K562 (cell line): ENCODE results near the gene TUBB1. TPM values are rescaled to one million over a fixed set of nuclear protein-coding genes. Genes with fewer than 3 reads are reported as not detected.
A peak's percentile ranks its signal among the peaks of the same experiment; 100 is the strongest.

ENCODE experiments used
- GATAD2A ChIP-seq: fragments of 450-650 bp; IDR thresholded peaks from 2 replicates; pipeline ENCODE4 v1.6.1; 2017
- POLR2A ChIP-seq: fragments of 450-650 bp; conservative IDR thresholded peaks from 2 replicates; pipeline ENCODE4 v1.6.1; 2016
- POLR2H ChIP-seq: IDR thresholded peaks from 2 replicates; pipeline ENCODE4 v1.6.1; 2016; ENCODE audit warnings: missing genetic modification characterization, low read depth, mild to moderate bottlenecking, control low read depth, missing compliant biosample characterization, moderate library complexity
- RBFOX2 ChIP-seq: fragments of 200-400 bp; formaldehyde crosslinking; IDR thresholded peaks from 2 replicates; pipeline ENCODE4 v1.6.1; 2017; ENCODE audit warnings: low read depth, mild to moderate bottlenecking, low read length, moderate library complexity
- SMARCC2 ChIP-seq: fragments of 450-650 bp; IDR thresholded peaks from 2 replicates; pipeline ENCODE4 v1.6.1; 2017; ENCODE audit warnings: antibody characterized with exemption, moderate library complexity, mild to moderate bottlenecking, low read depth
- YY1 ChIP-seq, 3 experiments: IDR thresholded peaks; 2 replicates each; pipeline ENCODE4 v1.6.1; 2011; ENCODE audit warnings: low read length in 2 of 3, mild to moderate bottlenecking in 2 of 3, moderate library complexity in 2 of 3, borderline replicate concordance in 1 of 3, control low read depth in 1 of 3, low read depth in 1 of 3; ENCODE audit not compliant: insufficient read depth in 3 of 3, insufficient replicate concordance in 2 of 3, control insufficient read depth in 1 of 3, insufficient read length in 1 of 3; ENCODE audit errors: extremely low read depth in 1 of 3
- ZNF830 ChIP-seq: fragments of 250-450 bp; sonication (Bioruptor Pico); IDR thresholded peaks from 2 replicates; pipeline ENCODE4 v1.5.0; 2021; ENCODE audit warnings: mild to moderate bottlenecking
- polyA plus RNA-seq, 8 experiments: library from polyadenylated mRNA; depleted of rRNA in 4 of 8; stranded (reverse) in 5 of 8; unstranded in 3 of 8; fragments of >200 nt; fragmentation: Nextera tagmentation in 2 of 8; fragmentation: Illumina TruSeq in 1 of 8; extraction: Ambion mirVana in 2 of 8; extraction: Trizol in 1 of 8; gene quantifications; 2 replicates each; pipeline versions ENCODE4 v1.2.1 to v1.2.3, GENCODE V29; 2011 to 2014; ENCODE audit warnings: inconsistent platforms in 1 of 8, missing spikeins in 1 of 8
- total RNA-seq, 7 experiments: library from RNA; depleted of rRNA in 6 of 7; stranded (reverse); fragments of >200 nt in 6 of 7; fragmentation: Illumina TruSeq in 2 of 7; extraction: Trizol in 2 of 7; gene quantifications; 2 replicates each; pipeline versions ENCODE4 v1.2.1 to v1.2.3, GENCODE V29; 2011 to 2021; ENCODE audit warnings: low replicate concordance in 1 of 7
- TF ChIP-seq, protein P1 (sequence below): fragments of 450-650 bp; IDR thresholded peaks from 2 replicates; pipeline ENCODE4 v1.6.1; 2017; ENCODE audit warnings: antibody characterized with exemption, mild to moderate bottlenecking
- TF ChIP-seq, protein P2 (sequence below): fragments of 450-650 bp; IDR thresholded peaks from 2 replicates; pipeline ENCODE4 v1.6.1; 2014; ENCODE audit warnings: low read depth, mild to moderate bottlenecking, moderate library complexity, borderline replicate concordance
- TF ChIP-seq, protein P3 (sequence below): sonication (generic); formaldehyde crosslinking; IDR thresholded peaks from 2 replicates; pipeline ENCODE4 v1.8.1; 2023; ENCODE audit warnings: mild to moderate bottlenecking, missing genetic modification reagents
- TF ChIP-seq, protein P4 (sequence below), 2 experiments: fragments of 450-650 bp in 1 of 2; IDR thresholded peaks; 2 replicates each; pipeline ENCODE4 v1.6.1; 2011 to 2017; ENCODE audit warnings: low read depth in 2 of 2, antibody characterized with exemption in 1 of 2, borderline replicate concordance in 1 of 2, low read length in 1 of 2, mild to moderate bottlenecking in 1 of 2, mixed read lengths in 1 of 2; ENCODE audit not compliant: control insufficient read depth in 1 of 2

TUBB1 gene
- total and polyA plus RNA-seq, 9 of the 15 experiments (the other 6 are each of a cell fraction or from before 2014, with no cell fraction given): 1.5 to 3.9 (median 2.4) TPM

DNA sequence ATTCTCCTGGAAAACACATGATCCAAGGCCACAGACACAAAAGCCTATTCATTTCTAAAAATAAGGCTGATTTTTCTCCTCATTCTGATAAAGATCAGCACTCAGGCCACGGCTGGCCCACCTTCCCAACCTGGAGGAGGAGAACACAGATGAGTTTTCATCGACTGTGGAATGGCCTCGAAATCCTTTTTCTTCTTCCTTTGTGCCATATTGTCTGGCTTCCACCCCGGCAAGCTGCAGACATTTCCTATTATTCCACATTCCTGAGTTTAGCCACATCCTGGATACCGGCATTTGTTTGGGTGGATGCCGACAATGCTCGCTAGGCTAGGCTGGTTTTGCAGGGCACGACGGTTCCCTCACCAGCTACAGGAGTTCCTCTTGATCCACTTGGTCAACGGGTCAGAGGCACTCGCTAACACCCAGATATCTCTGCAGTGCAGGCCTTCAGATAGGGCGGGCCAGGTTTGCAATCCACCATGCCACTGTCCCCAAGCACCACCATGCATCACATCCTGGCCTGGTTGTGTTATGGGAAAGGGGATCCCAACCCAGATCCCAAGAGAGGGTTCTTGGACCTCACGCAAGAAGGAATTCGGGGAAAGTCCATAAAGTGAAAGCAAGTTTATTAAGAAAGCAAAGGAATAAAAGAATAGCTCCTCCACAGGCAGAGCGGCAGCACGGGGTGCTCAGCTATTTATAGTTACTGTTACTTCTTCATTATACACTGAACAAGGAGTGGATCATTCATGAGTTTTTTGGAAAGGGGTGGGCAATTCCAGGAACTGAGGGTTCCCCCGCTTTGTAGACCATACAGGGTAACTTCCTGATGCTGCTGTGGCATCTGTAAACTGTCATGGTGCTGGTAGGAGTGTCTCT, 8.0 kb upstream of the TUBB1 start (continued):
- TF ChIP-seq YY1 (IDR thresholded peaks at IDR 0.05; ENCODE audit: borderline replicate concordance in 1 of 3, control insufficient read depth in 1 of 3, extremely low read depth in 1 of 3, insufficient read depth in 3 of 3, insufficient read length in 1 of 3, insufficient replicate concordance in 2 of 3, low read depth in 1 of 3, low read length in 2 of 3): no peak
- TF ChIP-seq, protein P1, sequence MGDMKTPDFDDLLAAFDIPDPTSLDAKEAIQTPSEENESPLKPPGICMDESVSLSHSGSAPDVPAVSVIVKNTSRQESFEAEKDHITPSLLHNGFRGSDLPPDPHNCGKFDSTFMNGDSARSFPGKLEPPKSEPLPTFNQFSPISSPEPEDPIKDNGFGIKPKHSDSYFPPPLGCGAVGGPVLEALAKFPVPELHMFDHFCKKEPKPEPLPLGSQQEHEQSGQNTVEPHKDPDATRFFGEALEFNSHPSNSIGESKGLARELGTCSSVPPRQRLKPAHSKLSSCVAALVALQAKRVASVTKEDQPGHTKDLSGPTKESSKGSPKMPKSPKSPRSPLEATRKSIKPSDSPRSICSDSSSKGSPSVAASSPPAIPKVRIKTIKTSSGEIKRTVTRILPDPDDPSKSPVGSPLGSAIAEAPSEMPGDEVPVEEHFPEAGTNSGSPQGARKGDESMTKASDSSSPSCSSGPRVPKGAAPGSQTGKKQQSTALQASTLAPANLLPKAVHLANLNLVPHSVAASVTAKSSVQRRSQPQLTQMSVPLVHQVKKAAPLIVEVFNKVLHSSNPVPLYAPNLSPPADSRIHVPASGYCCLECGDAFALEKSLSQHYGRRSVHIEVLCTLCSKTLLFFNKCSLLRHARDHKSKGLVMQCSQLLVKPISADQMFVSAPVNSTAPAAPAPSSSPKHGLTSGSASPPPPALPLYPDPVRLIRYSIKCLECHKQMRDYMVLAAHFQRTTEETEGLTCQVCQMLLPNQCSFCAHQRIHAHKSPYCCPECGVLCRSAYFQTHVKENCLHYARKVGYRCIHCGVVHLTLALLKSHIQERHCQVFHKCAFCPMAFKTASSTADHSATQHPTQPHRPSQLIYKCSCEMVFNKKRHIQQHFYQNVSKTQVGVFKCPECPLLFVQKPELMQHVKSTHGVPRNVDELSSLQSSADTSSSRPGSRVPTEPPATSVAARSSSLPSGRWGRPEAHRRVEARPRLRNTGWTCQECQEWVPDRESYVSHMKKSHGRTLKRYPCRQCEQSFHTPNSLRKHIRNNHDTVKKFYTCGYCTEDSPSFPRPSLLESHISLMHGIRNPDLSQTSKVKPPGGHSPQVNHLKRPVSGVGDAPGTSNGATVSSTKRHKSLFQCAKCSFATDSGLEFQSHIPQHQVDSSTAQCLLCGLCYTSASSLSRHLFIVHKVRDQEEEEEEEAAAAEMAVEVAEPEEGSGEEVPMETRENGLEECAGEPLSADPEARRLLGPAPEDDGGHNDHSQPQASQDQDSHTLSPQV: 0 out of 2 replicates have a peak, but pooled peaks have one; percentile 33
- TF ChIP-seq SMARCC2: 0 out of 2 replicates have a peak, but pooled peaks have one; percentile 20
- TF ChIP-seq POLR2A: peak; percentile 46; the same call in 1 of the 2 replicates
- TF ChIP-seq RBFOX2: 0 out of 2 replicates have a peak, but pooled peaks have one; percentile 38
- TF ChIP-seq, protein P2, sequence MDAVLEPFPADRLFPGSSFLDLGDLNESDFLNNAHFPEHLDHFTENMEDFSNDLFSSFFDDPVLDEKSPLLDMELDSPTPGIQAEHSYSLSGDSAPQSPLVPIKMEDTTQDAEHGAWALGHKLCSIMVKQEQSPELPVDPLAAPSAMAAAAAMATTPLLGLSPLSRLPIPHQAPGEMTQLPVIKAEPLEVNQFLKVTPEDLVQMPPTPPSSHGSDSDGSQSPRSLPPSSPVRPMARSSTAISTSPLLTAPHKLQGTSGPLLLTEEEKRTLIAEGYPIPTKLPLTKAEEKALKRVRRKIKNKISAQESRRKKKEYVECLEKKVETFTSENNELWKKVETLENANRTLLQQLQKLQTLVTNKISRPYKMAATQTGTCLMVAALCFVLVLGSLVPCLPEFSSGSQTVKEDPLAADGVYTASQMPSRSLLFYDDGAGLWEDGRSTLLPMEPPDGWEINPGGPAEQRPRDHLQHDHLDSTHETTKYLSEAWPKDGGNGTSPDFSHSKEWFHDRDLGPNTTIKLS: peak; percentile 28; the same call in 1 of the 2 replicates
- 0 out of 2 replicates have a peak, but pooled peaks have one; percentile 40 for TF ChIP-seq POLR2H (tag)
- 0 out of 2 replicates have a peak, but pooled peaks have one; percentile 14 for TF ChIP-seq GATAD2A
- TF ChIP-seq, protein P3, sequence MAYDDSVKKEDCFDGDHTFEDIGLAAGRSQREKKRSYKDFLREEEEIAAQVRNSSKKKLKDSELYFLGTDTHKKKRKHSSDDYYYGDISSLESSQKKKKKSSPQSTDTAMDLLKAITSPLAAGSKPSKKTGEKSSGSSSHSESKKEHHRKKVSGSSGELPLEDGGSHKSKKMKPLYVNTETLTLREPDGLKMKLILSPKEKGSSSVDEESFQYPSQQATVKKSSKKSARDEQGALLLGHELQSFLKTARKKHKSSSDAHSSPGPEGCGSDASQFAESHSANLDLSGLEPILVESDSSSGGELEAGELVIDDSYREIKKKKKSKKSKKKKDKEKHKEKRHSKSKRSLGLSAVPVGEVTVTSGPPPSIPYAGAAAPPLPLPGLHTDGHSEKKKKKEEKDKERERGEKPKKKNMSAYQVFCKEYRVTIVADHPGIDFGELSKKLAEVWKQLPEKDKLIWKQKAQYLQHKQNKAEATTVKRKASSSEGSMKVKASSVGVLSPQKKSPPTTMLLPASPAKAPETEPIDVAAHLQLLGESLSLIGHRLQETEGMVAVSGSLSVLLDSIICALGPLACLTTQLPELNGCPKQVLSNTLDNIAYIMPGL: 0 out of 2 replicates have a peak, but pooled peaks have one; percentile 46
- TF ChIP-seq ZNF830 (CRISPR knock-in tag): no peak
- TF ChIP-seq, protein P4, sequence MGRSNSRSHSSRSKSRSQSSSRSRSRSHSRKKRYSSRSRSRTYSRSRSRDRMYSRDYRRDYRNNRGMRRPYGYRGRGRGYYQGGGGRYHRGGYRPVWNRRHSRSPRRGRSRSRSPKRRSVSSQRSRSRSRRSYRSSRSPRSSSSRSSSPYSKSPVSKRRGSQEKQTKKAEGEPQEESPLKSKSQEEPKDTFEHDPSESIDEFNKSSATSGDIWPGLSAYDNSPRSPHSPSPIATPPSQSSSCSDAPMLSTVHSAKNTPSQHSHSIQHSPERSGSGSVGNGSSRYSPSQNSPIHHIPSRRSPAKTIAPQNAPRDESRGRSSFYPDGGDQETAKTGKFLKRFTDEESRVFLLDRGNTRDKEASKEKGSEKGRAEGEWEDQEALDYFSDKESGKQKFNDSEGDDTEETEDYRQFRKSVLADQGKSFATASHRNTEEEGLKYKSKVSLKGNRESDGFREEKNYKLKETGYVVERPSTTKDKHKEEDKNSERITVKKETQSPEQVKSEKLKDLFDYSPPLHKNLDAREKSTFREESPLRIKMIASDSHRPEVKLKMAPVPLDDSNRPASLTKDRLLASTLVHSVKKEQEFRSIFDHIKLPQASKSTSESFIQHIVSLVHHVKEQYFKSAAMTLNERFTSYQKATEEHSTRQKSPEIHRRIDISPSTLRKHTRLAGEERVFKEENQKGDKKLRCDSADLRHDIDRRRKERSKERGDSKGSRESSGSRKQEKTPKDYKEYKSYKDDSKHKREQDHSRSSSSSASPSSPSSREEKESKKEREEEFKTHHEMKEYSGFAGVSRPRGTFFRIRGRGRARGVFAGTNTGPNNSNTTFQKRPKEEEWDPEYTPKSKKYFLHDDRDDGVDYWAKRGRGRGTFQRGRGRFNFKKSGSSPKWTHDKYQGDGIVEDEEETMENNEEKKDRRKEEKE (IDR thresholded peaks at IDR 0.05; ENCODE audit: borderline replicate concordance in 1 of 2, control insufficient read depth in 1 of 2, low read depth in 2 of 2, low read length in 1 of 2): no peak
